HG03460 (cell line): ENCODE measurements around the gene POU4F3.

Source experiments
- ATAC-seq: cut with Tn5 transposase; IDR thresholded peaks from one replicate; pipeline ENCODE4 v1.9.1; 2021; ENCODE audit not compliant: unreplicated experiment

POU4F3 gene

DNA sequence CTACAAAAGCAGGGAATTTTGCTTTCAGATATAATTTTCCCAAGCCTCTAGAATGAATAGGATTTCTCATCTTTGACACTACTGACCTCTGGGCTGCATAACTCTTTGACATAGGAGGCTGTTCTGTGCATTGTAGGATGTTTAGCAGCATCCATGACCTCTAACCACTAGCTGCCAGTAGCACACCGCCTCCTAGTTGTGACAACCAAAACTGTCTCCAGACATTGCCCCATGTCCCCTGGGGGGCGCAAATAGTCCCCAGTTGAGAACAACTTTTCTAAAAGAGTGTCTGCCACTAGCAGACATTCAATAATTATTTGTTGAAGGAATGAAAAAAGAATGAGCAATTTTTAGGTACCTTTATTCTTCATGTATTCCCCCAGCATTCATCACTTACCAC lies 51.8 kb downstream of the POU4F3 start:
- ATAC-seq = no peak
